ENCODE results near the gene CDX2.

DNA sequence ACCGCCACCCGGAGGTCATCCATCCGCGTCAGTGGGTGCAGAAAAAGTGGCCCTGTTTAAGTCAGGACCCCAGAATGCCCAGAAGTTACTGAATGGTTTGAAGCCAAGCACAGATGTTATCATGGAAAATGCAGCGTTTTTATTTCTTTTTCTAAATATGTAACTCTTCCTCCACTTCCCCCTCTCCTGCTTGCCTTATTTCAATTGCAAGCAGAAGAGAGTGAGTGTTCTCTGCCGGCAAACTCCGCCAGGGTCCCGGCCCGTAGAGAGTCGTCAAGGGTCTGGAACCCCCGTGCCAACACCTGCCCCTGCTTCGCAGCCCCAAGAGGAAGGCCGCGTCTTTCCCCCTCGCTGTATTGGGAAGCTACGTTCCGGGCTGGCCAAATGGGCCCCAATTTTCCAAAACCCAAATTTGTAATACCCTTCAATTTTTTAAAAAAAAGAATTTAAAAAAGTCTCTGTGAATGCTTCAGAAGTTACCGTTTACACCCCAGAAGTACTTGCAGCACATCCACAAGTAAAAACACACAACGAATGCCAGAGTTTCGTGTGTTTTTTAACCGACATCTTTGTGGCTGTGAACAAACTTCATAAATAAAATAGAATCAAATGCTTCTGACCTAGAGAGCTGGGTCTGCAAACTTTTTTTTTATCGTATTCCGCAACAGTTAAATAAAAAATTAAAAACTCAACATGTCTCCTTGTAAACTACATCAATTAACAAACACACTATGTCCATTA is 50.0 kb downstream of the CDX2 start:
- TF ChIP-seq, protein P1, sequence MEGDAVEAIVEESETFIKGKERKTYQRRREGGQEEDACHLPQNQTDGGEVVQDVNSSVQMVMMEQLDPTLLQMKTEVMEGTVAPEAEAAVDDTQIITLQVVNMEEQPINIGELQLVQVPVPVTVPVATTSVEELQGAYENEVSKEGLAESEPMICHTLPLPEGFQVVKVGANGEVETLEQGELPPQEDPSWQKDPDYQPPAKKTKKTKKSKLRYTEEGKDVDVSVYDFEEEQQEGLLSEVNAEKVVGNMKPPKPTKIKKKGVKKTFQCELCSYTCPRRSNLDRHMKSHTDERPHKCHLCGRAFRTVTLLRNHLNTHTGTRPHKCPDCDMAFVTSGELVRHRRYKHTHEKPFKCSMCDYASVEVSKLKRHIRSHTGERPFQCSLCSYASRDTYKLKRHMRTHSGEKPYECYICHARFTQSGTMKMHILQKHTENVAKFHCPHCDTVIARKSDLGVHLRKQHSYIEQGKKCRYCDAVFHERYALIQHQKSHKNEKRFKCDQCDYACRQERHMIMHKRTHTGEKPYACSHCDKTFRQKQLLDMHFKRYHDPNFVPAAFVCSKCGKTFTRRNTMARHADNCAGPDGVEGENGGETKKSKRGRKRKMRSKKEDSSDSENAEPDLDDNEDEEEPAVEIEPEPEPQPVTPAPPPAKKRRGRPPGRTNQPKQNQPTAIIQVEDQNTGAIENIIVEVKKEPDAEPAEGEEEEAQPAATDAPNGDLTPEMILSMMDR (IDR thresholded peaks at IDR 0.05 in 4 of 5, conservative IDR thresholded peaks at IDR 0.05 in 1 of 5), result no peak
- TF ChIP-seq POLR2A (IDR thresholded peaks at IDR 0.05), result no peak
